Body of pancreas (tissue), 4 donors: ENCODE data around the gene DIAPH3.

Experiments used
- POLR2A ChIP-seq, 3 donors: fragments of 450-650 bp; IDR thresholded peaks; one replicate each; pipeline ENCODE4 v1.6.1; 2016; ENCODE audit warnings: antibody characterized with exemption in 3 of 3, mild to moderate bottlenecking in 2 of 3
- TF ChIP-seq, protein P1 (sequence below), 7 experiments: fragments of 450-650 bp in 4 of 7; fragments of 200-600 bp in 3 of 7; sonication (generic) in 3 of 7; IDR thresholded peaks; one replicate each; pipeline ENCODE4 v1.5.1; 2016 to 2019; ENCODE audit warnings: antibody characterized with exemption in 7 of 7

DNA sequence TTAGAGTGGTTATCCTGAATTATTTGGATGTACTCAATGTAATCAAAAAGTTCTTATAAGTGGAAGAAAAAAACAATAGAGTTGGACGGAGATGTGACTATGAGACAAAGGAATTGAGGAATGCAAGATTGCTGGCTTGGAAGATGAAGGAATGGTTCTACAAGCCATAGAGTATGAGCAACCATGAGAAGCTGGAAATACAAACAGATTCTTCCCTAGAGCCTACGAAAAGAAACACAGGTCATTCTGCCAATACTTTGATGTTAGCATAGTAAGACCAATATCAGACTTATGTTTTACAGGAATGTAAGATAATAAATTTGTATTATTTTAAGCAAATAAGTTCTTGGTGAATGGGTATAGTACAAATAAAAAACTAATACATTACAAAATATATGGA, 249.2 kb downstream of the DIAPH3 start:
- TF ChIP-seq POLR2A (IDR thresholded peaks at IDR 0.05) = no peak
- TF ChIP-seq, protein P1, sequence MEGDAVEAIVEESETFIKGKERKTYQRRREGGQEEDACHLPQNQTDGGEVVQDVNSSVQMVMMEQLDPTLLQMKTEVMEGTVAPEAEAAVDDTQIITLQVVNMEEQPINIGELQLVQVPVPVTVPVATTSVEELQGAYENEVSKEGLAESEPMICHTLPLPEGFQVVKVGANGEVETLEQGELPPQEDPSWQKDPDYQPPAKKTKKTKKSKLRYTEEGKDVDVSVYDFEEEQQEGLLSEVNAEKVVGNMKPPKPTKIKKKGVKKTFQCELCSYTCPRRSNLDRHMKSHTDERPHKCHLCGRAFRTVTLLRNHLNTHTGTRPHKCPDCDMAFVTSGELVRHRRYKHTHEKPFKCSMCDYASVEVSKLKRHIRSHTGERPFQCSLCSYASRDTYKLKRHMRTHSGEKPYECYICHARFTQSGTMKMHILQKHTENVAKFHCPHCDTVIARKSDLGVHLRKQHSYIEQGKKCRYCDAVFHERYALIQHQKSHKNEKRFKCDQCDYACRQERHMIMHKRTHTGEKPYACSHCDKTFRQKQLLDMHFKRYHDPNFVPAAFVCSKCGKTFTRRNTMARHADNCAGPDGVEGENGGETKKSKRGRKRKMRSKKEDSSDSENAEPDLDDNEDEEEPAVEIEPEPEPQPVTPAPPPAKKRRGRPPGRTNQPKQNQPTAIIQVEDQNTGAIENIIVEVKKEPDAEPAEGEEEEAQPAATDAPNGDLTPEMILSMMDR (IDR thresholded peaks at IDR 0.05) = no peak
